ENCODE results near the gene SPEF1.

Gene SPEF1

GRCh38 chr20:3748073-3748472 is 33.2 kb downstream of the SPEF1 start:
- no peak for DNase-seq (ENCODE audit: low read depth in 2 of 2)

DNA sequence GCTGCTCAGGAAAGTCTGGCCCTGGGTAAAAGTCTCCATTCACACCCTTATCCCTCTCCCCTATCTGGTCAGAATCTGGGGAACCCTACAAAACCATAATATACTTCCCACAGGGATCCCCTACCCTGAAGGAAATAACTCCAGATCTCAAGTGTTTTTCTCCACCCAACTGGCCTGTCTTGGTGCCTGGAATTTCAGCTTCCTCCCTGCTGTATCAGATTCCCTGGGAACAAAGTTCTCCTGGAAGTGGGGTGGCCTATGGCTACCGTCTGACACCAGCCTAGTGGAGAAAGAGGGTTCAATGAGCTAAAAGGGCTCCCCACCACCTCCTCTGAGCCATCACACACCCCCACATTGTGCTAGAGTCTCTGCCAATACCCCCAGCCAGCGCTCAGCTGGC is 33.8 kb downstream of the SPEF1 start:
- no peak for DNase-seq (ENCODE audit: low read depth in 2 of 2)

DNA sequence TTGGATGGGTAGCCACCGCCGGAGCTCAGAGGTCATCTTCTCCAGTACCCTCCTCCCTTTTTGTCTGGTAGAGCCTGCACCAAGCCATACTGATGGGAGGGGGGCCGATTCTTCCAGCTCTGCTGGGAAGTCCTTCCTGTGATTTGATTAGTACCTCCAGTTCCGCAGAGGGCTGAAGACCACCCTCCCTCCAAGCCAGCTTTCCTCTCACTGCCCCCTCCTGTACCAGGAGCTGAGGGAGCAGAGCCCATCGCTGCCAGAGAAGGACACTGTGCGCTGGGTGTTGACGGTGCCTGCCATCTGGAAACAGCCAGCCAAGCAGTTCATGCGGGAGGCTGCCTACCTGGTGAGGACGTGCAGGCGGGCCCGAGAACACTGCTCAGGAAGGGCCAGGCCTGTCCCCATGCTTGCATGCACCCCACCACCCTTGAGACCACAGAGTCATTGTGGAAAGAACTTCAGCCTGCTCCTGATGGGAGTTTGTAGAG is 35.5 kb downstream of the SPEF1 start:
- no peak for DNase-seq (ENCODE audit: low read depth in 2 of 2)

GRCh38 chr20:3744806-3745685 is 36.2 kb downstream of the SPEF1 start:
- peak; percentile 58 to 64 for DNase-seq (ENCODE audit: low read depth in 2 of 2)

DNA sequence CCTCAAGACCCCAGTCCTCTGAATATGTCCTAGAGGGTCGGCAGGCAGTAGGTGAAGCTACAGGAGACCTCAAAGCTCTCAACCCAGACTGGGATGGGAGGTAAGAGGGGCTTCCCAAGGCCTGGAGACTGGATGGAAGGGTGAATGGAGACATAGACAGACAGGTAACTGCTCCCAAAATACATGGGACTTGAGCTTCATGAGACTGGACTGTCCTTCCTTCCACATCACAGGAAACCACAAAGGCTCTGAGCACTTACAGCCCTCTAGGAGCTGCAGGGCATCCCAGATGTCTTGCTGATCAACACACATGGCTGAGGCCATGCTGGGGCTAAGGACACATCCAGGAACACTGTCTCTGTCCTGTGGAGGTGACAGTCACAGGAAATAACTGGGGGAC is 37.2 kb downstream of the SPEF1 start:
- DNase-seq (ENCODE audit: low read depth in 2 of 2), result no peak

DNA sequence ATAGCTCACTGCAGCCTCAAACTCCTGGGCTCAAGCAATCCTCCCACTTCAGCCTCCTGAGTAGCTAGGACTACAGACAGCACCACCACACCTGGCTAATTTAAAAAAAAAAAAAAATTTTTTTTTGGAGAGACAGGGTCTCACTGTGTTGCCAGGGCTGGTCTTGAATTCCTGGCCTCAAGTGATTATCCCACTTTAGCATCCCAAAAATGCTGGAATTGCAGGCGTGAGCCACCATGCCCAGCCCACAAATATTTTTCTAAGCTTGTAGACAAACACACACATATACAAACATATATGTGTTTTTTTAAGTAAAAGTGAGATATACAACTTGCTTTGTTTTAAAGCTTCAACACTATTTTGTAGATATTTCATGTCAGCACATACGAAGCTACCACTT is 38.0 kb downstream of the SPEF1 start:
- DNase-seq (ENCODE audit: low read depth in 2 of 2), result no peak

DNA sequence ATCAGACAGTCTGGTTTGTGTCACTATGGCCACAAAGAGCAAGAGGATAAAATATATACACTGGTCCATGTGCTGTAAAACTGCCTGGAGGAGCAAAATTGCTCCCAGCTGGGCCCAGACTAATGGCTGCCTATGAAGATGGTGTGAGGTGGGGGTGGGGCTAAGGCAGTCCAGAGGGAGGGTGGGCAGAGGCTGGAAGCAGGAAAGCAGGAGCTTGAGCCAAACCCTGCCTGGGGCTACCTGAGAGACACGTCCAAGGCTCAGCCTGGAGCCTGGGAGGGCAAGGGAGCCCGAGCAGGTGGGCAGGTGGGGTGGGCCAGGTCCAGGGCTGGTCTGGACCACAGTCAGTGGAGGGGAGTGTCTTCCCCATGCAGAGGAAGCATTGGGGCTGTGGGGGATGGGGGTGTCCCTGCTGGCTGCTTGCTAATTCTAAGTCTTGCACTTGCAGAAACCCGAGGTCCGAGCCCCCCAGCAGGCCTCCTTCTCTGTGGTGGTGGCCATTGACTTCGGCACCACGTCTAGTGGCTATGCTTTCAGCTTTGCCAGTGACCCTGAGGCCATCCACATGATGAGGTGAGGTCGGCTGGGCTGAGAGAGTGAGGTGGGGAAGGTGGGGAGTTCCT is 39.3 kb downstream of the SPEF1 start:
- no peak for DNase-seq (ENCODE audit: low read depth in 2 of 2)

- no peak for DNase-seq (ENCODE audit: low read depth in 2 of 2)
These were observed 40.5 kb downstream of the SPEF1 start for GRCh38 chr20:3740615-3741301.

GRCh38 chr20:3739926-3740451 is 41.3 kb downstream of the SPEF1 start:
- no peak for DNase-seq (ENCODE audit: low read depth in 2 of 2)

GRCh38 chr20:3739054-3739925 is 42.0 kb downstream of the SPEF1 start:
- DNase-seq (ENCODE audit: low read depth in 2 of 2), result no peak

GRCh38 chr20:3738111-3739053 is 42.9 kb downstream of the SPEF1 start:
- DNase-seq (ENCODE audit: low read depth in 2 of 2), result no peak

- DNase-seq (ENCODE audit: low read depth in 2 of 2), result no peak
These were observed 45.5 kb downstream of the SPEF1 start for GRCh38 chr20:3735768-3736167.

DNA sequence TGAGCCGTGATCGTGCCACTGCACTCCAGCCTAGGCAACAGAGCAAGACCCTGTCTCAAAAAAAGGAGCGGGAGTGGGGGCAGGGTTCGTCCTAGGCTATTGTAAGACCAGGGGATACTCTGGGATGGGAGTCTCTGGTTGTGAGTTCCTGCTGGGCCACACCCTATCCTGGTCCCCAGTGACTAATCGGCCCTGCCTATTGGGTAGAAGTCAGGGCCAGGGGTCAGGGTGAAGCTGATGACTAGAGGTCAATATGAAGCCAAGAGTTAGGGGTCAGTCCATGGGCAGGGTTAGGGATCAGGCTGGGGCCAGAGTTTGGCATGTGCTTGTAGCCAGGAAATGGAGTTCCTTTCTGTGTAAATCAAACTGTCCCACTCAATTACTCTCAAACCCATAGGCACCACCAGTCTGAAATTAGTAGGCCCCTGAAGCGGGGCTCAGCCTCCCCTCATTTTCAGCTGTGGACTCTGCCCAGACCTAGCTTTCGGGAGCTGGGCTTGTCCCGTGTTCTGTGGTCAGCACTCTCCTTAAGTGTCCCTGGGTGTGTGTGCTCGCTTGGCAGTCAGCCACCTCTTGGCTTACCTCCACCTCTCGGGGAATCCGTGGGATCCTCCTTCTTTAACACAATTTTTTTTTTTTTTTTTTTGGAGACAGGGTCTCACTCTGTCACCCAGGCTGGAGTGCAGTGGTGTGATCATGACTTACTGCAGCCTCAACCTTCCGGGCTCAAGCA is 47.0 kb downstream of the SPEF1 start:
- no peak for DNase-seq (ENCODE audit: low read depth in 2 of 2)

GRCh38 chr20:3733119-3733995 is 47.9 kb downstream of the SPEF1 start:
- DNase-seq (ENCODE audit: low read depth in 2 of 2), result no peak

DNA sequence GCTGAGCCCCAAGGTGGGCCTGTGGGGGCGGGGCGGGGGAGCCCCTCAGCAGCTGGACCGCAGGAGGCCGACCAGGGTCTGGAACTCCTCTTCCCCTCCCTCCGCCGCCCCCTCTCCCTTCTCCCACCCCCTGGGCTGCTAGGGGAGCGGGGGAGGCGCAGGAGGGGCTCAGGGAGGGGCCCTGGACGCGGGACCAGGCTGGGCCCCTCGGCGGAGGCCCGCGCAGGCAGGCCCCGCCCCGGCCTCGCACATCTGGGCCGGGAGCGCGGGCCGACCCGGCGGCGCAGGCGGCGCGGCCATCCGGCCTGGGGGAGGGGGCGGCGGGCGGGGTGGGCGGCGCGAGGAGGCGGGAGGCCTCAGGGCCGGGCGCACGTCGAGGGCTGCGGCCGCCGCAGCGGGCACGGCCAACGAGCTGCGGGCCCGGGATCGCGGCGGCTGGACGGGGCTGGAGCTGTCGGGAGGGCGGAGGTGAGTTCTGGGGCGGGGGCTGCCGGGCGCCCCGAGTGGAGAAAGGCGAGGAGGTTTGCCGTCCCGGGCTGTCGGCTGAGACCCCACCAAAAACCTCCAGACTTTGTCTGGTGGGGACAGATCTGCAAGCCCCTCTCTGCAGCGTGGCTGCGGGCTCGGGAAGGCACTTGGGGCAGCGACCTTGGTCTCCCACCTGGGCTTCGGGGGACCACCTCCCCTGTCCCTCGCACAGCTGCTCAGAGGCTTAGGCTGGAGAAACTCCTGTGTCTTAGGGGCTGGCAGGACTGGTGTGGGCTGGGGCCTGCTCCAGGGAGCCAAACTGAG is 48.7 kb downstream of the SPEF1 start, which contains the start of gene HSPA12B:
HSPA12B (plus strand) TSS at position 359 of the 792 bp plus-strand sequence. CDS start 5,990 bp downstream, outside the sequence.
- no peak for DNase-seq (ENCODE audit: low read depth in 2 of 2)

- no peak for DNase-seq (ENCODE audit: low read depth in 2 of 2)
These were observed 49.3 kb downstream of the SPEF1 start for GRCh38 chr20:3731944-3732326.
